Transverse colon (tissue), 4 donors: ENCODE measurements around the gene NANS.

ENCODE experiments used
- CTCF ChIP-seq, 5 experiments: fragments of 200-600 bp in 3 of 5; fragments of 450-650 bp in 2 of 5; sonication (generic) in 3 of 5; IDR thresholded peaks; 1 replicate in 2 of 5; 2 replicates in 3 of 5; pipeline ENCODE4 v1.5.1; 2016 to 2017; ENCODE audit warnings: antibody characterized with exemption in 5 of 5, inconsistent platforms in 3 of 5, mild to moderate bottlenecking in 2 of 5, moderate library complexity in 1 of 5
- EP300 ChIP-seq: sonication (generic); formaldehyde crosslinking; IDR thresholded peaks from one replicate; pipeline ENCODE4 v1.6.1; 2017; ENCODE audit warnings: antibody characterized with exemption, low read depth
- POLR2A ChIP-seq: fragments of 450-650 bp; IDR thresholded peaks from one replicate; pipeline ENCODE4 v1.6.1; 2016; ENCODE audit warnings: antibody characterized with exemption, mild to moderate bottlenecking, moderate library complexity
- POLR2AphosphoS5 ChIP-seq, 3 donors: sonication (generic); formaldehyde crosslinking; IDR thresholded peaks; one replicate each; pipeline ENCODE4 v1.6.1; 2016; ENCODE audit warnings: antibody characterized with exemption in 3 of 3

GRCh38 chr9:98117984-98118639 lies 61.6 kb downstream of the NANS start:
- TF ChIP-seq POLR2A (peak; percentile 70), EP300 (no peak), CTCF (IDR thresholded peaks at IDR 0.05) (peak in 1 of 5 experiments; percentile 38), POLR2AphosphoS5 (IDR thresholded peaks at IDR 0.05) (peak in 2 of 3 donors; percentile 56 to 76)
